Measurements from ENCODE around the gene EHF. TPM values are rescaled to one million over a fixed set of nuclear protein-coding genes. Genes with fewer than 3 reads are reported as not detected.

Gene EHF
- total RNA-seq, 2 donors from 2014 or later = 0.35 TPM; not detected in 1

Other genes with a start within 250 kb of the EHF start
- gene CAT, start 182.2 kb upstream of the EHF start, total RNA-seq = 10 to 100 TPM; 12.4 to 25.6 TPM
- gene ELF5, start 107.3 kb upstream of the EHF start, total RNA-seq = not detected